CD4-positive, alpha-beta T cell treated with Interleukin-6 for 4 hours (primary cell): ENCODE measurements around the gene BLVRB.
"Not testable (repeated sequence)": the region's sequence is repeated elsewhere in the genome, so short reads cannot be mapped to it uniquely, and the experiment has no call there.

Source experiments
- DNase-seq: peaks from one replicate; pipeline ENCODE4 v3.0.0-alpha.2; 2020; ENCODE audit warnings: mixed read lengths

The BLVRB gene

GRCh38 chr19:40475878-40476644 lies 10.5 kb upstream of the BLVRB start:
- not testable (repeated sequence) for DNase-seq

- DNase-seq: no peak
Observed at GRCh38 chr19:40474737-40475136, 9.2 kb upstream of the BLVRB start.

DNA sequence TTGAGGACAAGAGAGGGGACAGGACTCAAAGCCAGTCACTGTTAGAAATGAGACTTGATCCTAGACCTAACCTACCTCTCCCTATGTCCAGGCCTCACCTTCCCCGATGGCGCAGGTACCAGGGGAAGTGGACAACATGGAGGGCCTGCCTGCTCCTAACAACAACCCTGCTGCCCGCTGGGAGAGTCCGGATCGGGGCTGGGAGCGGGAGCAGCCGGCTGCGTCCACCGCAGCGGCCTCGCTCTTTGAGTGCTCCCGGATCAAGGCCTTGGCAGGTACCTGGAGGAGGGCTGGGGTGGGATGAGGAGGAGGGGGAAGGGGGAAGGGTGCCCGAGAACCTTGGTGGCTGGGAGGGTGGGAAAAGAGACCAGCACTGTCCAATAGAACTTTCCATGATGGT lies 7.0 kb upstream of the BLVRB start:
- DNase-seq: no peak

- no peak for DNase-seq
Observed at GRCh38 chr19:40471111-40471510, 5.6 kb upstream of the BLVRB start.

DNA sequence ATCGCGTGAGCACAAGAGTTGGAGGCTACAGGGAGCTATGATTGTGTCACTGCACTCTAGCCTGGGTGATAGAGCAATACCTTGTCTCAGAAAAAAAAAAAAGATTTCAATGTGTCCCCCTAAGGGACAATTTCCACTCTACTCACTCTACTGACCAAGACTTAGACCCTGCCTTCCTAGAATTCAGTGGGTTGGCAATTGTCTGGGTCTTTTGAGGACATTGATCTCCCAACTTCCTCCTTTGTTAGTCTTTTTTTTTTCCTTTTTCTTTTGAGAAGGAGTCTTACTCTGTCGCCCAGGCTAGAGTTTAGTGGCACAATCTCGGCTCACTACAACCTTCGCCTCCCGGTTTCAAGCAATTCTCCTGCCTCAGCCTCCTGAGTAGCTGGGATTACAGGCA lies 3.5 kb upstream of the BLVRB start:
- no peak for DNase-seq

- no peak for DNase-seq
Observed at GRCh38 chr19:40466985-40467734, 1.6 kb upstream of the BLVRB start, which contains the start of gene SPTBN4. SPTBN4 (plus strand) TSS chr19:40467001; CDS start chr19:40472622, 5,621 bp downstream.

DNA sequence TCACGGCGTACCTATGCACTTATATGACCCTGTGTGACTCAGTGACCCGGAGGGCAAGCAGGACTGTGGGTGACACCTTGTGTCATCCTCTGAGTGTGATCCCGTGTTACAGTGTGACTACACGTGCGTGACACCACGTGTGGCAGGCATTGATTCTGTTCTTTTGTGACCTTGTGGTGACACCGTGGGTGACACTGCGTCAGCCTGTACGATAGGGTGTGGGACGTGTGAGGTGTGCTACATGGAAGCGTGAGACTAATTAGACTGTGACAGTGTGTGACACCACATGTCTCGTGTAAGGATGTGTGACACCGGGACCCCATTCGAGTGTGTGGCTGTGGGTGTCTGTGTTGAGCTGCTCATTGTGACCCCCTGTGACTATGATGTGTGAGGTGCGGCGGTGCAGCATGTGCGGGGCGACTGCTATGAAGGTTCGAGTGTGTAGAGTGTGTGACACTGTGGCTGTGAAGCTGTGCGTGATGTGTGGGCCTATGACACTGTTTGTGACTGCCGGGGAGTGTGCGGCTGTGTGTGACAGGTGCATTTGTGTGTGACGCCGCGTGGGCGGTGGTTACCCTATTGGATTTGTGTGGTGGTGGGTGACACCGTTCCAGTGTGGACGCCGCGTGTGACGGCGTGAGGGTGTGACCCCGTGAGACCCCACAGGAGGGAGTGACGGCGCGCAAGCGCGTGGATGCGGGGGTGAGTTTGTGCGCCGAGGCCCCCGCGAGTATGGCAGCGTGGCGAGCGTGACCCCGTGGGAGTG lies 857 bp upstream of the BLVRB start:
- peak; percentile 36 for DNase-seq

DNA sequence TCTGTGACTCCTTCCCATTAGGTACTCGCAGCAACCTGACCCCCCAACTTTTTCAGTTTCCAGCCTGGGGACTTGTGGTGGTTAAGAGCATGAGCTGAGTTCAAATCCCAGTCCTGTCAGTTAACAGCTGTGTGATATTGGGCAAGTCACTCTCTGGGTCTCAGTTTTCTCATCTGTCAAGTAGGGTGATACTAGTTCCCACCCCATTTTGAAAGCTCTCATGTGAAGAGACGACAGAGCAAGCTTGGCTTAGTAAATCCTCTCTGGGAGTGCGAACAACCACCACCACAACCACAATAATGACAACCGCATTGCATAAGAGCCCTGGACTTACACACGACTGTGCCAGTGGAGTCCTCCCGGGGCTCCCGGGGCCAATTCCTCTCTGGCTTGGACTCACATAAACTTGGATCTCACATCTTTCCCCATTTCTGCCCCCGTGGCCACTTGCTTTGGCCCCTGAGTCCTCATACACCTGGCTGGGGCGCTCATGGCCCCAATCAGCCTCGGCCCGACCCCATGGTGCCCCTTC lies 454 bp downstream of the BLVRB start:
- DNase-seq: no peak

DNA sequence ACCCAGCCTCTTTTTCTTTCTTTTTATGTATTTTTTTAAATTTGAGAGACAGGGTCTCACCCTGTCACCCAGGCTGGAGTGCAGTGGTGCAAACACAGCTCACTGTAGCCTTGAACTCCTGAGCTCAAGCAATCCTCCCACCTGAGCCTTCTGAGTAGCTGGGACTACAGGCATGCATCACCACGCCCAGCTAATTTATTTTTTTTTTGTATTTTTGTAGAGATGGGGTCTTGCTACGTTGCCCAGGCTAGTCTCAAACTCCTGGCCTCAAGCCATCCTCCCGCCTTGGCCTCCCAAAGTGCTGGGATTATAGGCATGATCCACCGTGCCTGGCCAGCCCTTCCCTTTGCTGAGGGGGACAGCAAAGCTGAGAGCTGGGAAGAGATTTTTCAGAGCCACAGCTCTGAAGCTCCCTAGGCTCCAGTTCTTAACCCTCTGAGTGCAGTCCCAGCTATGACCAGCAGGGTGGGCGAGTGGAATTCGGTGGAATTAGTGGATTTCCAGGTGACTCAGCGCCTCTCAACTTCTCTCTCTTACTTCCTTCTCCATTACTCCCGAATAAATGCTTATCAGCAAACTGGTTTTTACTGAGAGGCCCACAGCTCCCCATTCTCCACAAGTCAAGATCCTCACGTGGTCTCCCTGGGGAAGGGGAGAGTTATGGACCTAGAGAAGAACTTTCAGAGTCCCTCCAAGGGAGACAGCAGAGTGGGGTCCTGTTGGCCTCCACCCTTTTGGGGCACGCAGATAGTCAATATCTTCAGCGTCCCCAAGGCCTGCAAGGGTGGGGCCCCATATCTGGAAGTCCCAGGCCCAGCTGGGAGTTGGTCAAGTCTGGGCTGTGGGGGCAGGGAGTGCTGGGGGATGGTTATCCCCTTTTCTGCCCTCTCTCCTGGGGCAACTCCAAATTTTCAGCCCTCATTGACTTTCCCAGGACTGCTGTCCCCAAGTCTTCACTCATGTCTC lies 1.2 kb downstream of the BLVRB start:
- peak; percentile 82 for DNase-seq

DNA sequence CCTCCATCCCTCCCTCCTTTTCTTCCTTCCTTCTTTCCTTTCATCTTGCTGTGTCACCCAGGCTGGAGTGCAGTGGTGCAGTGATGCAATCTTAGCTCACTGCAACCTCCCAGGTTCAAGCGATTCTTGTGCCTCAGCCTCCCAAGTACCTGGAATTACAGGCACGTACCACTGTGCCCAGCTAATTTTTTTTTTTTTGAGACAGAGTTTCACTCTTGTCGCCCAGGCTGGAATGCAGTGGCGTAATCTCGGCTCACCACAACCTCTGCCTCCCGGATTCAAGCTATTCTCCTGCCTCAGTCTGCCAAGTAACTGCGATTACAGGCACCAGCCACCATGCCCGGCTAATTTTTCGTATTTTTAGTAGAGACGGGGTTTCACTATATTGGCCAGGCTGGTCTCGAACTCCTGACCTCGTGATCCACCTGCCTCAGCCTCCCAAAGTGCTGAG lies 1.9 kb downstream of the BLVRB start:
- DNase-seq: not testable (repeated sequence)

- DNase-seq: no peak
Observed at GRCh38 chr19:40461669-40462221, 3.8 kb downstream of the BLVRB start.

DNA sequence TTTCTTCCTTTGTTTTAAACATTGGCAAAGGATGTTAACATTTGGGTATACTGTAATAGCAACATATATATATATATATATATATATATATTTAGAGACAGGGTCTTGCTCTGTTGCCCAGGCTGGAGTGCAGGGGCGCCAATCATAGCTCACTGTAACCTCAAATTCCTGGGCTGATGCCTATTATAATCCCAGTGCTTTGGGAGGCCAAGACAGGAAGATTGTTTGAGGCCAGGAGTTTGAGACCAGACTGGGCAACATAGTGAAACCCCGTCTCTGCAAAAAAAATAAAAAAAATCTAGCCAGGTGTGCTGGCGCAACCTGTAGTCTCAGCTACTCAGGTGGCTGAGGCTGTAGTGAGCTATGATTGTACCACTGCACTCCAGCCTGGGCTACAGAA lies 5.4 kb downstream of the BLVRB start:
- DNase-seq: no peak

DNA sequence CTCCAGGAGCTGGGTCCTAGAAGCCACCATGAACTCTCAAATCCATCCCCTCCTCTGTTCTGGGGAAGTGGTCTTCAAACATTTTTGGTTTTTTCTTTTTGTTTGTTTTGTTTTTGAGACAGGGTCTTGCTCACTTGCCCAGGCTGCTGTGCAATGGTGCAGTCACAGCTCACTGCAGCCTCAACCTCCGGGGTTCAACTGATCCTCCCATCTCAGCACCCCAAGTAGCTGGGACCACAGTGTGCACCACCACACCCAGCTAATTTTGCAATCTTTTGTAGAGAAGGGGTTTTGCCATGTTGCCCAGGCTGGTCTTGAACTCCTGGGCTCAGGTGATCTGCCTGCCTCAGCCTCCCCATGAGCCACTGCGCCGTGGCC lies 7.0 kb downstream of the BLVRB start:
- no peak for DNase-seq

DNA sequence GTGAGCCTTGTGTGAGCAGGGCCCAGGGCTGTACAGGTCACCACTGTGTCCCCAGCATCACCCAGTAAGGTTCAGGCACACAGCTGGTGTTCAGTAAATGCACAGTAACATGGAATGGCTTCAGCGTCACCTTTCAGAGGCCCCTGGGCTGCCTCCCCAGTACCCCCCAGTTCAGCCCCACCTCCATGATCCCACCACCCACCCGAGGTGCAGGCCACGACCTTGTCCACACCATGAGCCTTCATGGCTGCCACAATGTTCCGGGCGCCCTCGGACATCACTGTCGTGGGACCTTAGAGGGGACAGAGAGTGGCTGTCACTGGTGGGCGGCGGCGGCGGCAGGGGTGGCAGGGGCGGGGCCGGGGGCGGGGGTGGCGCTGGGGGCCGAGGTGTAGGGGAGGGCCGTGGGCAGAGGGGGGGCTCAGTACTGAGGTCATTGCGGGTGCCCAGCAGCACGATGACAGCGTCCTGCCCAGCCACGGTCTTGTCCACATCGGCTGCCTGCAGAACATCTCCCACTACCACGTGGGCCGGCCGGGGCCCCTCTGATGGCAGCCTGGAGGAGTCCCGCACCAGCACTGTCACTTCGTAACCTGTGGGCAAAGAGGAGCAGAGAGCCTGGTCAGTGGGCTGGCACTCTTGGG lies 7.5 kb downstream of the BLVRB start:
- no peak for DNase-seq

- DNase-seq: no peak
Observed at GRCh38 chr19:40457048-40457447, 8.5 kb downstream of the BLVRB start.

DNA sequence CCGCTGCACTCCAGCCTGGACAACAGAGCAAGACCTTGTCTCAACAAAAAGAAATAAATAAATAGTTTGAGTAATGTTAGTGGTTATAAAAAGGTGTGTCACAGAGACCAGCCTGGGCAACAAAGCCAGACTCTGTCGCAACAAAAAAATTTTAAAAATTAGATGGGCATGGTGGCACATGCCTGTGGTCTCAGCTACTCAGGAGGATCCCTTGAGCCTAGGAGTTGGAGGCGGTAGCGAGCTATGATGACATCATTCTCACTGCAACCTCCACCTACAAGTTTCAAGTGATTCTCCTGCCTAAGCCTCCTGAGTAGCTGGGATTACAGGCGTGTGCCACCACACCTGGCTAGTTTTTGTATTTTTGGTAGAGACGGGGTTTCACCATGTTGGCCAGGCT lies 11.6 kb downstream of the BLVRB start:
- not testable (repeated sequence) for DNase-seq

DNA sequence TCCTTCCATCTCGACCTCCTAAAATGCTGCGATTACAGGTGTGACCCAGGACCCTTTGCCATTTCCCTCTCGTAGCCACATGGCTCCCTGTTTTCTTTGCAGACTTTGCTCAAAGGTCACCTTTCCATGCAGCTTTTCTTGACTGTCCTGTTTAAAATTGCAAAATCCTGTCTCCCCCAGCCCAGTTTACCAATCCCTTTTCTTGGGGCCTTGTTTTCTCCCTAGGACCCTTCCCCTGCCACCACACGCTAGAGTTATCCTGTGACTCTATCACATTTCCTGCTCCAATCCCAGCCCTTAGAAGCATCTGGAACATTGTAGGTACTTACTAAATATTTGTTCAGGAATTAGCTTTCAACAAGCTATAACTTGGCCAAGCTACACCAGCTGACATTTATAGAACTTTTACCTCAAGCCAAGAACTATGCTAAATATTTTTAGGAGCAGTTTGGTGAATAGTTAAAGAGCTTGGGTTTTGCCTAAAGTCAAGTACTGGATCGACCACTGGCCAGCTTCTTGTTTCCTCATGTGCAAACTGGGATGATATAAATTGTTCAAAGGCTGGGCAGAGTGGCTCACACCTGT lies 12.3 kb downstream of the BLVRB start:
- no peak for DNase-seq

DNA sequence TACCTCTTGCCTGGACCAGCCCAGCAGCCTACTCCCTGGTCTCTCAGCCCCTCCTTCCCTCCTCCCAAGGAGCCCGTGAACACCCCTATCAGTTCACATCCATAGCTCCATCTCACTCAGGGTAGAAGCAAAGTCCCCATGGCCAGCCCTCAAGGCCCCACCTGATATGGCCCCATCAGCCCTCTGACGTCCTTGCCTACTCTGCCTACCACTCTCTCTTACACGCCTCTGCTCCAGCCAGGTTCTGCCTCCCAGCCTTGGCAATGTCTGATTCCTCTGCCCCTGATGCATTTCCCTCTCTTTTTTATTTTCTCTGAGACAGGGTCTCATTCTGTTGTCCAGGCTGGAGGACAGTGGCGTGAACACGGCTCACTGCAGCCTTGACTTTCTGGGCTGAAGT lies 13.5 kb downstream of the BLVRB start:
- no peak for DNase-seq

DNA sequence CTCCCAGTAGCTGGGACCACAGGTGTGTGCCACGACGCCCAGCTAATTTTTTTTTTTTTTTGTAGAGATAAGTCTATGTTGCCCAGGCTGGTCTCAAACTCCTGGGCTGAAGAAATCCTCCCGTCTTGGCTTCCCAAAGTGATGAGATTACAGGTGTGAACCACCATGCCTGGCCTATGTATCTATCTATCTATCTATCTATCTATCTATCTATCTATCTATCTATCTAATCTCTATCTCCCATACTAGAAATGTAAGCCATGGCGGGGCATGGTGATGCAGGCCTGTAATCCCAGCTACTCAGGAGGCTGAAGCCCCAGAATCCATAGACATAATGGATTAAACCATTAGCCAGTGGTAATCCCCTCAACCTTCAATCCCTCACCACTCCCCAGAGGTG lies 14.9 kb downstream of the BLVRB start:
- DNase-seq: no peak

DNA sequence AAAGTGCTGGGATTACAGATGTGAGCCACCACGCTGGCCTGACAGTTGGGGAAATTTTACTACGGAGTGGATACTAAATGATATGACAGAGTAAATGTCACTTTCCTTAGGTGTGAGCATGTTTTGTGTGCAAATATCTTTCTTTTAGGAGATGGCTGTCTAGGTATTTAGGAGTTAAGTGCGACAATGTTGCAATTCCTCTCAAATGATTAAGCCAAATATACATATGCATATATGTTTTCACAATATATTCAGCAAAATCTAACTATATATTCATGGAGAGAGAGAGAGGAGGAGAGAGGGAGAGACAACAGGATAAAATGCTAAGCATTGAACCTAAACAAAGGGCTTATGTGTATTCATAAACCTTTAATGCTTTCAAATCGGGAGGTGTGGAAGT lies 16.0 kb downstream of the BLVRB start:
- DNase-seq: no peak
